Measurements from ENCODE around the gene GGTA1. TPM values are rescaled to one million over a fixed set of nuclear protein-coding genes. Genes with fewer than 3 reads are reported as not detected.

Gene GGTA1
- polyA plus RNA-seq, 1 donor (not counting 4 experiments of a cell fraction or from before 2014, with no cell fraction given), result not detected

GRCh38 chr9:121466142-121466541, 33.5 kb downstream of the GGTA1 start:
- no peak overlapping the region for H3K4me2 ChIP-seq (ENCODE audit: control insufficient read depth, extremely low read depth, insufficient read depth, low read depth, low read length)
- no peaks in the 10 kb centered on the region for H3K36me3 ChIP-seq (ENCODE audit: control insufficient read depth in 2 of 2, extremely low read depth in 1 of 2, insufficient read depth in 2 of 2, low read length in 2 of 2)
- no peaks in the 10 kb centered on the region for H3K4me1 ChIP-seq (ENCODE audit: control insufficient read depth, extremely low read depth, insufficient read depth, low read length)
- H3K4me3 ChIP-seq (ENCODE audit: control insufficient read depth in 2 of 3, extremely low read depth in 1 of 3, insufficient read depth in 2 of 3, low read depth in 1 of 3, low read length in 3 of 3), result no peak overlapping the region
- no peak overlapping the region for H2AFZ ChIP-seq (ENCODE audit: control insufficient read depth, low read length)
- H3K27ac ChIP-seq (ENCODE audit: control insufficient read depth, insufficient read depth, low read length), result no peak overlapping the region
- H3K79me2 ChIP-seq (ENCODE audit: control insufficient read depth, insufficient read depth, low read length), result no peaks in the 10 kb centered on the region
- peaks cover 39% of the 10 kb centered on the region for H3K27me3 ChIP-seq (ENCODE audit: control insufficient read depth, extremely low read depth, insufficient read depth, low read length)
- DNase-seq (ENCODE audit: low read depth, low spot score), result no peak
- dilution Hi-C loops (cut with MboI; ENCODE audit: extremely low pct_ligation_motif_present, low sequenced_read_pairs), result no loop called here
- no peaks in the 10 kb centered on the region for H4K20me1 ChIP-seq (ENCODE audit: control insufficient read depth, extremely low read depth, insufficient read depth, low read length)
- no peaks in the 10 kb centered on the region for H3K9me3 ChIP-seq (ENCODE audit: control insufficient read depth, low read depth, low read length)
- no peaks in the 10 kb centered on the region for H3K9me1 ChIP-seq (ENCODE audit: control insufficient read depth, extremely low read depth, insufficient read depth, low read length)
- TF ChIP-seq, protein P1, sequence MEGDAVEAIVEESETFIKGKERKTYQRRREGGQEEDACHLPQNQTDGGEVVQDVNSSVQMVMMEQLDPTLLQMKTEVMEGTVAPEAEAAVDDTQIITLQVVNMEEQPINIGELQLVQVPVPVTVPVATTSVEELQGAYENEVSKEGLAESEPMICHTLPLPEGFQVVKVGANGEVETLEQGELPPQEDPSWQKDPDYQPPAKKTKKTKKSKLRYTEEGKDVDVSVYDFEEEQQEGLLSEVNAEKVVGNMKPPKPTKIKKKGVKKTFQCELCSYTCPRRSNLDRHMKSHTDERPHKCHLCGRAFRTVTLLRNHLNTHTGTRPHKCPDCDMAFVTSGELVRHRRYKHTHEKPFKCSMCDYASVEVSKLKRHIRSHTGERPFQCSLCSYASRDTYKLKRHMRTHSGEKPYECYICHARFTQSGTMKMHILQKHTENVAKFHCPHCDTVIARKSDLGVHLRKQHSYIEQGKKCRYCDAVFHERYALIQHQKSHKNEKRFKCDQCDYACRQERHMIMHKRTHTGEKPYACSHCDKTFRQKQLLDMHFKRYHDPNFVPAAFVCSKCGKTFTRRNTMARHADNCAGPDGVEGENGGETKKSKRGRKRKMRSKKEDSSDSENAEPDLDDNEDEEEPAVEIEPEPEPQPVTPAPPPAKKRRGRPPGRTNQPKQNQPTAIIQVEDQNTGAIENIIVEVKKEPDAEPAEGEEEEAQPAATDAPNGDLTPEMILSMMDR (optimal IDR thresholded peaks at IDR 0.05 in 1 of 3, IDR thresholded peaks at IDR 0.05 in 1 of 3, conservative IDR thresholded peaks at IDR 0.05 in 1 of 3; ENCODE audit: extremely low read depth in 1 of 3, insufficient read depth in 2 of 3, low read length in 3 of 3), result no peak
- no peak for TF ChIP-seq EZH2 (IDR thresholded peaks at IDR 0.05; ENCODE audit: low read length)
- no peak overlapping the region for H3K9ac ChIP-seq (ENCODE audit: control insufficient read depth, extremely low read depth, insufficient read depth, low read length)
- no peak for FAIRE-seq

- no peaks in the 10 kb centered on the region for H4K20me1 ChIP-seq (ENCODE audit: control insufficient read depth, extremely low read depth, insufficient read depth, low read length)
- no peak overlapping the region for H3K27ac ChIP-seq (ENCODE audit: control insufficient read depth, insufficient read depth, low read length)
- H3K9me3 ChIP-seq (ENCODE audit: control insufficient read depth, low read depth, low read length), result no peaks in the 10 kb centered on the region
- no peaks in the 10 kb centered on the region for H3K4me1 ChIP-seq (ENCODE audit: control insufficient read depth, extremely low read depth, insufficient read depth, low read length)
- no peaks in the 10 kb centered on the region for H3K36me3 ChIP-seq (ENCODE audit: control insufficient read depth in 2 of 2, extremely low read depth in 1 of 2, insufficient read depth in 2 of 2, low read length in 2 of 2)
- no peak overlapping the region for H2AFZ ChIP-seq (ENCODE audit: control insufficient read depth, low read length)
- no peak overlapping the region for H3K4me3 ChIP-seq (ENCODE audit: control insufficient read depth in 2 of 3, extremely low read depth in 1 of 3, insufficient read depth in 2 of 3, low read depth in 1 of 3, low read length in 3 of 3)
- no peaks in the 10 kb centered on the region for H3K79me2 ChIP-seq (ENCODE audit: control insufficient read depth, insufficient read depth, low read length)
- no peak for DNase-seq (ENCODE audit: low read depth, low spot score)
- FAIRE-seq, result no peak
- dilution Hi-C loops (cut with MboI; ENCODE audit: extremely low pct_ligation_motif_present, low sequenced_read_pairs), result no loop called here
- no peak overlapping the region for H3K9ac ChIP-seq (ENCODE audit: control insufficient read depth, extremely low read depth, insufficient read depth, low read length)
- peaks cover 30% of the 10 kb centered on the region for H3K27me3 ChIP-seq (ENCODE audit: control insufficient read depth, extremely low read depth, insufficient read depth, low read length)
- no peak overlapping the region for H3K4me2 ChIP-seq (ENCODE audit: control insufficient read depth, extremely low read depth, insufficient read depth, low read depth, low read length)
- no peaks in the 10 kb centered on the region for H3K9me1 ChIP-seq (ENCODE audit: control insufficient read depth, extremely low read depth, insufficient read depth, low read length)
- no peak for TF ChIP-seq EZH2 (IDR thresholded peaks at IDR 0.05; ENCODE audit: low read length)
- TF ChIP-seq, protein P1 (optimal IDR thresholded peaks at IDR 0.05 in 1 of 3, IDR thresholded peaks at IDR 0.05 in 1 of 3, conservative IDR thresholded peaks at IDR 0.05 in 1 of 3; ENCODE audit: extremely low read depth in 1 of 3, insufficient read depth in 2 of 3, low read length in 3 of 3), result no peak
Observed at GRCh38 chr9:121464968-121465367, 34.7 kb downstream of the GGTA1 start.
